VCaP (cell line): ENCODE measurements around the gene GNAT2.

Source experiments
- H3K27ac ChIP-seq: fragments of 450-650 bp; 2 replicates; pipeline ENCODE4 v1.5.1; 2017
- TF ChIP-seq, protein P1 (sequence below): fragments of 450-650 bp; conservative IDR thresholded peaks from 2 replicates; pipeline ENCODE4 v1.5.1; 2017; ENCODE audit warnings: mild to moderate bottlenecking, moderate library complexity

The GNAT2 gene

DNA sequence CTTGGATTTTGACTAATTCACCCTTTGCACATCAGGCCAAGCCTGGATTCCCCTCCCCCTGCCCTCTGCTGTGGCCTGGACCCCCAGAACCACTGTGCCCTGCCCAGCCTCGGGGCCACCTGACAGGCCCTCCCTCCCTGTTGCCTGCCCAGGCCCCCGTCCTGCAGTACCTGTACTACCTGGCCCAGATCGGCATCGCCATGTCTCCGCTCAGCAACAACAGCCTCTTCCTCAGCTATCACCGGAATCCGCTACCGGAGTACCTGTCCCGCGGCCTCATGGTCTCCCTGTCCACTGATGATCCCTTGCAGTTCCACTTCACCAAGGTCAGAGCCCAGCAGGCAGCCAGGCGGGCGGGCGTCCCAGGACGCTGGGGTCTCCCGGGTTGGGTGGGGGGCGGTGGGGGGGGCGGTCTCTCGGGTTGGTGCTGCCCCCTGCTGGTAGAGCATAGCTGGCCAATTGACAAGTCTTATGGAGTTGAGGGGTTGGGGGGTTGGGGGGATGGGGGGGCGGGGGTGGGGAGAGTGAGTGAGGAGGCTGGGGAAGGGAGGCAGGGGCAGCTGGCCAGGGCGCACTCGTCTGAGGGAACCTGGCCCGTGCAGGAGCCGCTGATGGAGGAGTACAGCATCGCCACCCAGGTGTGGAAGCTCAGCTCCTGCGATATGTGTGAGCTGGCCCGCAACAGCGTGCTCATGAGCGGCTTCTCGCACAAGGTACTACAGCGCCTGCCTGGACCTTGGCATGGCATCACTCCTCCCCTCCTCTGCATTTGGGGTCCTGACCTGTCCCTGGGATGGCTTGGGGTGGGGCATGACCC lies 10.9 kb upstream of the GNAT2 start:
- TF ChIP-seq, protein P1, sequence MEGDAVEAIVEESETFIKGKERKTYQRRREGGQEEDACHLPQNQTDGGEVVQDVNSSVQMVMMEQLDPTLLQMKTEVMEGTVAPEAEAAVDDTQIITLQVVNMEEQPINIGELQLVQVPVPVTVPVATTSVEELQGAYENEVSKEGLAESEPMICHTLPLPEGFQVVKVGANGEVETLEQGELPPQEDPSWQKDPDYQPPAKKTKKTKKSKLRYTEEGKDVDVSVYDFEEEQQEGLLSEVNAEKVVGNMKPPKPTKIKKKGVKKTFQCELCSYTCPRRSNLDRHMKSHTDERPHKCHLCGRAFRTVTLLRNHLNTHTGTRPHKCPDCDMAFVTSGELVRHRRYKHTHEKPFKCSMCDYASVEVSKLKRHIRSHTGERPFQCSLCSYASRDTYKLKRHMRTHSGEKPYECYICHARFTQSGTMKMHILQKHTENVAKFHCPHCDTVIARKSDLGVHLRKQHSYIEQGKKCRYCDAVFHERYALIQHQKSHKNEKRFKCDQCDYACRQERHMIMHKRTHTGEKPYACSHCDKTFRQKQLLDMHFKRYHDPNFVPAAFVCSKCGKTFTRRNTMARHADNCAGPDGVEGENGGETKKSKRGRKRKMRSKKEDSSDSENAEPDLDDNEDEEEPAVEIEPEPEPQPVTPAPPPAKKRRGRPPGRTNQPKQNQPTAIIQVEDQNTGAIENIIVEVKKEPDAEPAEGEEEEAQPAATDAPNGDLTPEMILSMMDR: peak; percentile 44
- H3K27ac ChIP-seq: no peak overlapping the region

DNA sequence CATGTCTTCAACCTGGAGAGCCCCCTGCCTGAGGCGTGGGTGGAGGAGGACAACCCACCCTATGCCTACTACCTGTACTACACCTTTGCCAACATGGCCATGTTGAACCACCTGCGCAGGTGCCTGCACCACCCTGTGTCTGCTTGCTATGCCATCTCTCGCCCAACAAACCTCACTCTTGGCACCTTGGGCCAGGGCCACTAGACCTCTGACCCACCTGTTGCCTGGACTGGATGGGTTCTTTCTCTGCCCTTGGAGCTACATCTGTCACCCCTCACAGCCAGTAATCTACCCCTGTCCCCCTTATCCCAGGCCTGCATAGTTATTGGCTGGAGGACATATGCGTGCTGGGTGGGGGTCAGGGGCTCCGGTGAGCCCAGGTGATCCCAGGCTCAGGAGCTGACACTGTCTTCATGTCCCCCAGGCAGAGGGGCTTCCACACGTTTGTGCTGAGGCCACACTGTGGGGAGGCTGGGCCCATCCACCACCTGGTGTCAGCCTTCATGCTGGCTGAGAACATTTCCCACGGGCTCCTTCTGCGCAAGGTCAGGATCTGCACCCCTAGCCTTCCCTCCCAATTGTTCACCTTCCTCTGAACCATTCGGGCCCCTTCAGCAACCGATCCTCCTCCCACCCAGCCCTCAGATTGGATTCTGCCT lies 10.1 kb upstream of the GNAT2 start:
- no peak overlapping the region for H3K27ac ChIP-seq
- TF ChIP-seq, protein P1: no peak

DNA sequence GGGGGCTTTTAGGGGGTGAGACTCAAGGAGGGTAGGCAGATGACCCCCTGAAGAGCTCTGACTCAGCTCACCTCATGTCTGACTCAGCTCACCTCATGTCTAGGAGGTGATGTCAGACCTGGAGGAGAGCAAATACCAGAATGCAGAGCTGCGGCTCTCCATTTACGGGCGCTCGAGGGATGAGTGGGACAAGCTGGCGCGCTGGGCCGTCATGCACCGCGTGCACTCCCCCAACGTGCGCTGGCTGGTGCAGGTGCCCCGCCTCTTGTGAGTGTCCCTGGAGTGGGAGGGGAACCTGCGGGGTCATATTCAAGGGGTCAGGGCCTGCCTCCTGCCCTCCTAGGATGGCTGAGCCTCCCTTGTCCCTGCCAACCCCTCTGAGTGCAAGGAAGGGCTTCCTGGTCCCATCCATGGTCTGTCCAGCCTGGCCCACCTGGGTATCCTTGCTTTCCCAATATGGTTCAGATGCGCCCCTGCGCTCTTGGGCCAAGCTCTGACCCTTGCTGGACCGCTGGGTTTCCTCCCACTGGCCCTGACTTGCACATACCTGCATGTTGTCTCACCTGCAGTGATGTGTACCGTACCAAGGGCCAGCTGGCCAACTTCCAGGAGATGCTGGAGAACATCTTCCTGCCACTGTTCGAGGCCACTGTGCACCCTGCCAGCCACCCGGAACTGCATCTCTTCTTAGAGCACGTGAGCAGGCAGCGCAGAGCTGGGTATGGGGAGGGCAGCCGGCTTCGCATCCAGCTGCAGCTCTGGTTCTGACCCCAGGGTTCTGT lies 9.3 kb upstream of the GNAT2 start:
- TF ChIP-seq, protein P1: no peak

DNA sequence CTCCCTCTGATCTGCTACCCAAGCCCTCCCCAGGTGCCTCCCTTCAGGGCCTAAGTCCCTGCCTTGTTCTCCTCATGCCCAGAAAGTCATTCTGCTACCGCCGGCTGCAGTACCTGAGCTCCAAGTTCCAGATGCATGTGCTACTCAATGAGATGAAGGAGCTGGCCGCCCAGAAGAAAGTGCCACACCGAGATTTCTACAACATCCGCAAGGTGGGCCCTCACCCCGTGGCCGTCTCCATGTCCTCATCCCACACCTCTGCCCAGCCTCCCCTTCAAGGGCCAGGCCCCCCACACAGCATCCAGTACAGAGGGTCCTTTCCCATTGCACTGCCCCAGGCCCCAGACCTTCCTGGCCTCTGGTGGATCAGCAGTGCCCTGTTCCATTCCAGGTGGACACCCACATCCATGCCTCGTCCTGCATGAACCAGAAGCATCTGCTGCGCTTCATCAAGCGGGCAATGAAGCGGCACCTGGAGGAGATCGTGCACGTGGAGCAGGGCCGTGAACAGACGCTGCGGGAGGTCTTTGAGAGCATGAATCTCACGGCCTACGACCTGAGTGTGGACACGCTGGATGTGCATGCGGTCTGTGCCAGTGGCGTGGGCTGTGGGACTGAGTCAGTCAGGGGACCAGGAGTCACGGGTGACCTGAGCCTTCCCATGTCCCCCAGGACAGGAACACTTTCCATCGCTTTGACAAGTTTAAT lies 8.4 kb upstream of the GNAT2 start:
- no peak overlapping the region for H3K27ac ChIP-seq
- TF ChIP-seq, protein P1: no peak

More for the DNA sequence above, 9.3 kb upstream of the GNAT2 start:
- no peak overlapping the region for H3K27ac ChIP-seq

DNA sequence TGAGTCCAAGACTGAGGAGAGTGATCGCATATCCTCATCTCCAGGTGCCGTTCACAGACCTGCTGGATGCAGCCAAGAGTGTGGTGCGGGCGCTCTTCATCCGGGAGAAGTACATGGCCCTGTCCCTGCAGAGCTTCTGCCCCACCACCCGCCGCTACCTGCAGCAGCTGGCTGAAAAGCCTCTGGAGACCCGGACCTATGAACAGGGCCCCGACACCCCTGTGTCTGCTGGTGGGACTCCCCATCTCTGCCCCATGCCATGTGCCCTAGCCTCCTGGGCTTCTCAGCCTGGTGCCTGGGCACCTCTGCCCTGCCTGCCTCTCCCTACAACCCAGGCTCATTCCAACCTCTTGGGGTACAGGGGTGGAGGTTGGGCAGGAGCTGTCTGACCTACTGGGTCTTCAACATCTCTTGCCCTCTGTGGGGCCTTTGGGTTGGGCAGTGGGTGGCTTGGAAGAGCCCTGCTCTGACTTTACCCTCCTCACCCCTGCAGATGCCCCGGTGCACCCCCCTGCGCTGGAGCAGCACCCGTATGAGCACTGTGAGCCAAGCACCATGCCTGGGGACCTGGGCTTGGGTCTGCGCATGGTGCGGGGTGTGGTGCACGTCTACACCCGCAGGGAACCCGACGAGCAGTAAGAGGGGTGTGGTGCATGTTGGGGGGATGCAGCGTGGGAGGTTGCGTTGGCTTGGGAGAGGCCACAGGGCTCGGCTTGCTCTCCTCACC lies 7.4 kb upstream of the GNAT2 start:
- TF ChIP-seq, protein P1: no peak
- H3K27ac ChIP-seq: no peak overlapping the region

DNA sequence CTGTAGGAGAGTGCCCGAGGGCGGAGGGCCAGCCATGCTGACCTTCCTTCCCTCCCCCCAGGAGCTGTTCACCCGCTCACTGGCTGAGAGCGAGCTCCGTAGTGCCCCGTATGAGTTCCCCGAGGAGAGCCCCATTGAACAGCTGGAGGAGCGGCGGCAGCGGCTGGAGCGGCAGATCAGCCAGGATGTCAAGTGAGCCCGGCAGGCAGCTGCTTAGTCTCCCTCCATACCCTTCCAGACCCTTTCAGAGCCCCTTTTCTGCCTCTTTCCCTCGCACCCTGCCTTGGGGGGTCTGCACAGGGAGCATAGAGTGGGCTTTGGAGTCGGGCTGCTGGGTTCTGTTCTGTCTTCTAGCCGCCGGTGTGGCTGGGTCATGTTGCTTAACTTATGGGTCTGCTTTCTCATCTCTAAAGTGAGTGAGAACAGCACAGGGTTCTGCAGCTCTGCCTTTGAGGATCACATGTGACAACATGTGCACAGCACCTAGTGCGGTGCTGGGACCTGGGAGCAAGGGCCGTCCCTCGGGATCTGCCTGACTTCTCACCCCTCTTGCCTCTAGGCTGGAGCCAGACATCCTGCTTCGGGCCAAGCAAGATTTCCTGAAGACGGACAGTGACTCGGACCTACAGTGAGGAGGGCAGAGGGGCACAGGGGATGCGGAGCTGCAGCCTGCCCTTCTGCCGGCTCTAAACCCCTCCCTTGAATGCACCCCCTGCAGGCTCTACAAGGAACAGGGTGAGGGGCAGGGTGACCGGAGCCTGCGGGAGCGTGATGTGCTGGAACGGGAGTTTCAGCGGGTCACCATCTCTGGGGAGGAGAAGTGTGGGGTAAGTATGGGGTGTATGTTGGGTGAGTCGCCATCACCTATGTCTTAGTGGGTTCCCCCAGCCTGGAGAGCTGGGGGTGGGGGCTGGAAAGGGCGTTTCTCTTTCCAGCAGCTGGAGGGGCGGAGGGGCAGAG lies 6.5 kb upstream of the GNAT2 start:
- TF ChIP-seq, protein P1: no peak
- no peak overlapping the region for H3K27ac ChIP-seq
